Lung (tissue), 12 donors: ENCODE data around the gene C3orf38. TPM values are rescaled to one million over a fixed set of nuclear protein-coding genes. Genes with fewer than 3 reads are reported as not detected.

Source experiments
- ATAC-seq: fragments of 200-7000 bp; cut with Tn5 transposase; one replicate; pipeline ENCODE4 v1.9.1; 2020; ENCODE audit warnings: moderate number of reproducible peaks; ENCODE audit not compliant: insufficient read depth, low FRiP score
- DNase-seq, 3 donors: peaks; one replicate each; pipeline ENCODE4 v3.0.0-alpha.2; 2013 to 2017
- H3K27ac ChIP-seq, 2 donors: one replicate each; pipeline ENCODE4 v1.5.1; 2013; ENCODE audit warnings: mild to moderate bottlenecking in 2 of 2, moderate library complexity in 2 of 2, control low read depth in 1 of 2, inconsistent platforms in 1 of 2, low read depth in 1 of 2, low read length in 1 of 2
- H3K27me3 ChIP-seq, 3 donors: one replicate each; pipeline ENCODE4 v1.5.1; 2013; ENCODE audit warnings: low read length in 2 of 3; ENCODE audit not compliant: control insufficient read depth in 3 of 3, insufficient read depth in 3 of 3
- H3K36me3 ChIP-seq, 4 donors: one replicate each; pipeline ENCODE4 v1.5.1; 2013; ENCODE audit warnings: low read length in 4 of 4, mild to moderate bottlenecking in 1 of 4, moderate library complexity in 1 of 4; ENCODE audit not compliant: control insufficient read depth in 4 of 4, insufficient read depth in 4 of 4
- H3K4me1 ChIP-seq, 5 donors: one replicate each; pipeline ENCODE4 v1.5.1; 2013; ENCODE audit warnings: low read length in 5 of 5, mild to moderate bottlenecking in 2 of 5, moderate library complexity in 1 of 5; ENCODE audit not compliant: control insufficient read depth in 5 of 5, insufficient read depth in 5 of 5
- H3K4me3 ChIP-seq: one replicate; pipeline ENCODE4 v1.5.1; 2013; ENCODE audit warnings: mild to moderate bottlenecking, control low read depth, moderate library complexity
- H3K9ac ChIP-seq, 2 donors: one replicate each; pipeline ENCODE4 v1.5.1; 2013; ENCODE audit warnings: low read length in 2 of 2, control low read depth in 1 of 2; ENCODE audit not compliant: insufficient read depth in 1 of 2
- H3K9me3 ChIP-seq, 4 donors: one replicate each; pipeline ENCODE4 v1.5.1; 2013; ENCODE audit warnings: low read length in 3 of 4, mild to moderate bottlenecking in 1 of 4, moderate library complexity in 1 of 4; ENCODE audit not compliant: control insufficient read depth in 4 of 4, insufficient read depth in 3 of 4
- WGBS, 2 donors: extraction: QIAGEN DNeasy Blood & Tissue Kit; methylation state at CpG; one replicate each; pipeline ENCODE4 v1.1.7; 2013; 5-methylcytosine and 5-hydroxymethylcytosine counted together
- polyA plus RNA-seq, 2 donors: library from polyadenylated mRNA; stranded (reverse); fragments of 200-250 nt; gene quantifications; one replicate each; pipeline ENCODE4 v1.2.1, GENCODE V29; 2013
- total RNA-seq, 2 donors: library from RNA; depleted of rRNA in 1 of 2; stranded (reverse); fragments of >200 nt in 1 of 2; gene quantifications; one replicate each; pipeline ENCODE4 v1.2.1, GENCODE V29; 2014 to 2021
- TF ChIP-seq, protein P1 (sequence below): IDR thresholded peaks from 2 replicates; pipeline ENCODE4 v1.5.1; 2012; ENCODE audit warnings: mild to moderate bottlenecking; ENCODE audit errors: control extremely low read depth, extremely low read depth
- donor health status: control.
- donor health status: control.
- donor health status: Bipolar disorder and iron deficiency.
- donor health status: healthy.
- donor health status: DM: yes; HTN: yes; CAD: no.

Gene C3orf38
- total and polyA plus RNA-seq, 4 donors: 6.2 to 36.7 (median 13.7) TPM

DNA sequence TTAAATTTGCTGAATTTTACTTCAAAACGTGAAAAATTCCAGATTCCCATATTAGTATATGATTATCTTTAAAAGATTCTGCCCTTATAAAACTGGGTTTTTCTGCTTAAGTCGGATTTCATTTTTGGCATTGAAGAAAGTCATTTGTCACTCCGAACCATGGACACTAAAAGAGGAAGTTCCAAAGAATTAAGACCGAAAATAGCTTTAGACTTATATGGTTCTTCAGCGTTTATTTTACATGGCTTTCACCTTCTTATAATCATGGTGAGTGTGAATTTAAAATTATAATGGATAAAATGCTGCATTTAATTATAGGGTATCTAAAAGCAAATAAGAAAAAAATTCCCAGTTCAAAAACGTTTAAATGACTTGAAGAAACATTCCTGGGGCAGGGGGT, 1.0 kb downstream of the C3orf38 start:
- no peak for ATAC-seq
- H3K4me3 ChIP-seq: no peak overlapping the region
- H3K27ac ChIP-seq: no peak overlapping the region
- peaks cover 4 to 15% (median 8%) of the 10 kb centered on the region in 4 donors for H3K36me3 ChIP-seq
- H3K4me1 ChIP-seq: peaks cover 0 to 14% (median 7%) of the 10 kb centered on the region in 5 donors
- no peaks in the 10 kb centered on the region for H3K9me3 ChIP-seq
- peak overlapping the region; percentile 79 to 93 for H3K9ac ChIP-seq
- no peaks in the 10 kb centered on the region for H3K27me3 ChIP-seq
- TF ChIP-seq, protein P1, sequence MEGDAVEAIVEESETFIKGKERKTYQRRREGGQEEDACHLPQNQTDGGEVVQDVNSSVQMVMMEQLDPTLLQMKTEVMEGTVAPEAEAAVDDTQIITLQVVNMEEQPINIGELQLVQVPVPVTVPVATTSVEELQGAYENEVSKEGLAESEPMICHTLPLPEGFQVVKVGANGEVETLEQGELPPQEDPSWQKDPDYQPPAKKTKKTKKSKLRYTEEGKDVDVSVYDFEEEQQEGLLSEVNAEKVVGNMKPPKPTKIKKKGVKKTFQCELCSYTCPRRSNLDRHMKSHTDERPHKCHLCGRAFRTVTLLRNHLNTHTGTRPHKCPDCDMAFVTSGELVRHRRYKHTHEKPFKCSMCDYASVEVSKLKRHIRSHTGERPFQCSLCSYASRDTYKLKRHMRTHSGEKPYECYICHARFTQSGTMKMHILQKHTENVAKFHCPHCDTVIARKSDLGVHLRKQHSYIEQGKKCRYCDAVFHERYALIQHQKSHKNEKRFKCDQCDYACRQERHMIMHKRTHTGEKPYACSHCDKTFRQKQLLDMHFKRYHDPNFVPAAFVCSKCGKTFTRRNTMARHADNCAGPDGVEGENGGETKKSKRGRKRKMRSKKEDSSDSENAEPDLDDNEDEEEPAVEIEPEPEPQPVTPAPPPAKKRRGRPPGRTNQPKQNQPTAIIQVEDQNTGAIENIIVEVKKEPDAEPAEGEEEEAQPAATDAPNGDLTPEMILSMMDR: no peak
- WGBS, 2 donors: 1% methylated on average over 6 of the region's 6 CpGs
- DNase-seq: peak in 1 of 3 donors; percentile 36

DNA sequence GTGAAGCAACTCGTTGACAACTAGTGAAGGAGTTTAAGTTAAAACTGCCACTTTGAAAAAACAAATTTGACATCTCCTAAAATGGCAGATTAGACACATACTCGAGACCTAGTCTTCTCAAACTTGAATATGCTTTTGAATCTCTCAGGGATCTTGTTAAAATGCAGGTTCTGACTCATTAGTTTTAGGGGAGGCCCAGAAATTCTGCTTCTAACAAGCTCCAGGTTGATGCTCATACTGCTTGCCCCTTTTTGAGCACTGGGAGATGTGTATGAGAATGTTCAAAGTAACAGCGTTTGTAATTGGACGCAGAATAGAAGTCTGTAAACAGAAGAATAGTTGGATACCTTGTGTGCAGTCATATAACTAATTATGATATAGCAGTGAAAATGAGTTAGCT, 1.6 kb downstream of the C3orf38 start:
- peaks cover 0 to 14% (median 7%) of the 10 kb centered on the region in 5 donors for H3K4me1 ChIP-seq
- no peaks in the 10 kb centered on the region for H3K9me3 ChIP-seq
- DNase-seq (peak in 1 of 3 donors; percentile 21), ATAC-seq (no peak)
- no peak overlapping the region for H3K27ac ChIP-seq
- H3K4me3 ChIP-seq: no peak overlapping the region
- H3K9ac ChIP-seq: peak overlapping the region; percentile 14 to 47
- peaks cover 9 to 16% (median 12%) of the 10 kb centered on the region in 4 donors for H3K36me3 ChIP-seq
- TF ChIP-seq, protein P1: no peak
- H3K27me3 ChIP-seq: no peaks in the 10 kb centered on the region
- 45% methylated on average over 4 of the region's 4 CpGs for WGBS, 2 donors

- 40 to 61% methylated on average over 2 of the region's 2 CpGs for WGBS, 2 donors
- no peaks in the 10 kb centered on the region for H3K9me3 ChIP-seq
- no peaks in the 10 kb centered on the region for H3K27me3 ChIP-seq
- peaks cover 0 to 14% (median 7%) of the 10 kb centered on the region in 5 donors for H3K4me1 ChIP-seq
- ATAC-seq: no peak
- TF ChIP-seq, protein P1: no peak
- H3K9ac ChIP-seq: no peak overlapping the region
- H3K36me3 ChIP-seq: peaks cover 10 to 21% (median 15%) of the 10 kb centered on the region in 4 donors
- DNase-seq: no peak
- H3K4me3 ChIP-seq: no peak overlapping the region
- H3K27ac ChIP-seq: no peak overlapping the region
Measured at GRCh38 chr3:88152841-88153240, 3.1 kb downstream of the C3orf38 start.

- TF ChIP-seq, protein P1: no peak
Measured at GRCh38 chr3:88166419-88166971, 16.7 kb downstream of the C3orf38 start.

More at GRCh38 chr3:88166419-88166971, 16.7 kb downstream of the C3orf38 start:
- H3K4me1 ChIP-seq: no peaks in the 10 kb centered on the region
- H3K9me3 ChIP-seq: no peaks in the 10 kb centered on the region
- DNase-seq: no peak
- no peak overlapping the region for H3K9ac ChIP-seq
- no peaks in the 10 kb centered on the region for H3K27me3 ChIP-seq
- no peak overlapping the region for H3K4me3 ChIP-seq
- H3K27ac ChIP-seq: no peak overlapping the region
- WGBS, 2 donors: 96 to 99% methylated on average over 2 of the region's 2 CpGs
- H3K36me3 ChIP-seq: peaks cover 0 to 3% (median 0%) of the 10 kb centered on the region in 4 donors
- ATAC-seq: no peak
